ENCODE results near the gene UCHL5.

GRCh38 chr1:193065954-193066353, 6.8 kb upstream of the UCHL5 start:
- TF ChIP-seq POLR2AphosphoS5 (IDR thresholded peaks at IDR 0.05; ENCODE audit: low read depth) (no peak), EZH2 (IDR thresholded peaks at IDR 0.05; ENCODE audit: low read depth, unreplicated experiment) (no peak), CTCF (conservative IDR thresholded peaks at IDR 0.05; ENCODE audit: low read depth in 2 of 2) (no peak), REST (IDR thresholded peaks at IDR 0.05; ENCODE audit: unreplicated experiment) (no peak)

All from GM23338 (cell line).